Heart left ventricle (tissue), 13 donors: Measurements from ENCODE around the gene MXRA8.

Experiments
- POLR2A ChIP-seq, 2 donors: fragments of 450-650 bp; IDR thresholded peaks; one replicate each; pipeline ENCODE4 v1.6.1; 2017; ENCODE audit warnings: antibody characterized with exemption in 2 of 2, mild to moderate bottlenecking in 2 of 2, moderate library complexity in 2 of 2
- TF ChIP-seq, protein P1 (sequence below), 12 donors: fragments of 200-600 bp; sonication (generic) in 4 of 12; IDR thresholded peaks; one replicate each; pipeline versions ENCODE4 v1.5.0 to v1.8.0; 2018 to 2022; ENCODE audit warnings: antibody characterized with exemption in 12 of 12, mild to moderate bottlenecking in 5 of 12
- donor health status: ischemic (EF 13 %, LVEDD 7.1; RV severe dilation, severe dysfunction).
- donor health status: DM: no; HTN: yes; CAD: no.
- donor health status: DM: no; HTN: no; CAD: no.
- donor health status: ischemic (EF 25% LVEDD 6.9; RV normal size, moderate dysfunction).
- donor health status: ischemic (EF 25% LVEDD 5.7; RV mildly dilated, moderate dysfunction).
- donor health status: ischemic (EF 35%, LVEDD 5.7; RV mildly dilated, moderate dysfunction).
- donor health status: nonischemic (EF 11% LVEDD 7.7; RV severe dilation, severe dysfunction).
- donor health status: DM: yes; HTN: yes; CAD: no.
- donor health status: PGD.
- donor health status: ischemic (EF 29% LVEDD 5.4; RV normal size, mild dysfunction).
- donor health status: nonischemic (EF 23%, LVEDD 6.1; RV moderate dilation, normal function).

DNA sequence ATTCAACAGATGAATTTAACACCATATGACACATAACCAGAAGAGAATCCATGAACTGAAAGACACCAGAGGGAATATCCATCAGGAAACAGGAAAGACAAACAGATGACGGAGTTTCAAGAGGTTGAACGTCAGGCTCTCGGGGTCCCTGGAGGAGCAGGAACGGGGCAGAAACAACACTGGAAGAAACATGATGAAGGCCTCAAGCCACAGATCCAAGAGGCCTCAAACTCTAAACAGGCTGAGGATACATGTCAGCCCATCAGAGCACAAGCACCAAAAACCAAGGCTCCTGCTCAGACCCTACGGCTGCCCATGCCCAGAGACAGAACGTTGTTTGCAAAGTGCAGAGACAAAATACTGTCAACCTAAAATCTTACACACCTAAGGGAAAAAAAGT, 40.9 kb downstream of the MXRA8 start:
- TF ChIP-seq, protein P1, sequence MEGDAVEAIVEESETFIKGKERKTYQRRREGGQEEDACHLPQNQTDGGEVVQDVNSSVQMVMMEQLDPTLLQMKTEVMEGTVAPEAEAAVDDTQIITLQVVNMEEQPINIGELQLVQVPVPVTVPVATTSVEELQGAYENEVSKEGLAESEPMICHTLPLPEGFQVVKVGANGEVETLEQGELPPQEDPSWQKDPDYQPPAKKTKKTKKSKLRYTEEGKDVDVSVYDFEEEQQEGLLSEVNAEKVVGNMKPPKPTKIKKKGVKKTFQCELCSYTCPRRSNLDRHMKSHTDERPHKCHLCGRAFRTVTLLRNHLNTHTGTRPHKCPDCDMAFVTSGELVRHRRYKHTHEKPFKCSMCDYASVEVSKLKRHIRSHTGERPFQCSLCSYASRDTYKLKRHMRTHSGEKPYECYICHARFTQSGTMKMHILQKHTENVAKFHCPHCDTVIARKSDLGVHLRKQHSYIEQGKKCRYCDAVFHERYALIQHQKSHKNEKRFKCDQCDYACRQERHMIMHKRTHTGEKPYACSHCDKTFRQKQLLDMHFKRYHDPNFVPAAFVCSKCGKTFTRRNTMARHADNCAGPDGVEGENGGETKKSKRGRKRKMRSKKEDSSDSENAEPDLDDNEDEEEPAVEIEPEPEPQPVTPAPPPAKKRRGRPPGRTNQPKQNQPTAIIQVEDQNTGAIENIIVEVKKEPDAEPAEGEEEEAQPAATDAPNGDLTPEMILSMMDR (IDR thresholded peaks at IDR 0.05), result no peak
- no peak for TF ChIP-seq POLR2A (IDR thresholded peaks at IDR 0.05)
